Measurements from ENCODE around the gene APOBEC4. TPM values are rescaled to one million over a fixed set of nuclear protein-coding genes. Genes with fewer than 3 reads are reported as not detected.
A peak's percentile ranks its signal among the peaks of the same experiment; 100 is the strongest.

The APOBEC4 gene
- total and polyA plus RNA-seq, 9 of the 15 experiments (the other 6 are each of a cell fraction or from before 2014, with no cell fraction given): not detected

DNA sequence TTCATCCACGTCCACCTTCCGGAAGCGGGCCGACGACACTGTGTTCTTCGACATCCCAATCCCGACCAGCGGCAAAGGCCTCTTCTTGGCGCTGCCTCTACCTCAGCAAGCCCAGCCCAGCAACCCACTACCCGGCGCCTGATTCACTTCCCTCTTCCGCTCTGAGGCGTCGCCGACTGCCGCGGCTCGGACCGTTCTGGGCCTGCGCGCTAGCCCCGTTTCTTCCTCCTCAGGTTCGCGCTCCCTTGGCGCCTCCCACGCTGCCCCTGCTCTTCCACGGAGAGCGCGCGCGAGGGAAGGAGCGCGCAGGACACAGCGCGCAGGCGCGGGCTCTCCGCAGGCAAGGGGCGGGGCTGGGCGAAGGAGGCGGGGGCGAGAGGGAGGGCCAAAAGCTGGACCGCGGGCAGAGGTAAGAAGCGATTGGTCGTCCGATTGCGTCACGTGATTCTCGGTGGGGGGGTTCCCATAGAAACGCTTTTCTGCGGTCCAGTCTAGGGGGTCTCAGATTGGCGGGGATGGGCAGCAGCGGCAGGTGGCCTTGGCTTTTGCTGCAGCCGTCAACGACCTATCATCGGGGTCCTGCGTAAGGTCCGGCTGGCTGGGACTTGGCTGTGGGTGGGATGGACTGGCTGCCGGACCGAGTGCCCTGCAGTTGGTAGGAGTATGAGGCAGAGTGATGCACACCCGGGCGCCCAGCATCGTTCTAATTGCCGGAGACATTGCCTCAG lies 17.3 kb downstream of the APOBEC4 start, which contains the start of gene ARPC5 (continued):
- TF ChIP-seq, protein P1, sequence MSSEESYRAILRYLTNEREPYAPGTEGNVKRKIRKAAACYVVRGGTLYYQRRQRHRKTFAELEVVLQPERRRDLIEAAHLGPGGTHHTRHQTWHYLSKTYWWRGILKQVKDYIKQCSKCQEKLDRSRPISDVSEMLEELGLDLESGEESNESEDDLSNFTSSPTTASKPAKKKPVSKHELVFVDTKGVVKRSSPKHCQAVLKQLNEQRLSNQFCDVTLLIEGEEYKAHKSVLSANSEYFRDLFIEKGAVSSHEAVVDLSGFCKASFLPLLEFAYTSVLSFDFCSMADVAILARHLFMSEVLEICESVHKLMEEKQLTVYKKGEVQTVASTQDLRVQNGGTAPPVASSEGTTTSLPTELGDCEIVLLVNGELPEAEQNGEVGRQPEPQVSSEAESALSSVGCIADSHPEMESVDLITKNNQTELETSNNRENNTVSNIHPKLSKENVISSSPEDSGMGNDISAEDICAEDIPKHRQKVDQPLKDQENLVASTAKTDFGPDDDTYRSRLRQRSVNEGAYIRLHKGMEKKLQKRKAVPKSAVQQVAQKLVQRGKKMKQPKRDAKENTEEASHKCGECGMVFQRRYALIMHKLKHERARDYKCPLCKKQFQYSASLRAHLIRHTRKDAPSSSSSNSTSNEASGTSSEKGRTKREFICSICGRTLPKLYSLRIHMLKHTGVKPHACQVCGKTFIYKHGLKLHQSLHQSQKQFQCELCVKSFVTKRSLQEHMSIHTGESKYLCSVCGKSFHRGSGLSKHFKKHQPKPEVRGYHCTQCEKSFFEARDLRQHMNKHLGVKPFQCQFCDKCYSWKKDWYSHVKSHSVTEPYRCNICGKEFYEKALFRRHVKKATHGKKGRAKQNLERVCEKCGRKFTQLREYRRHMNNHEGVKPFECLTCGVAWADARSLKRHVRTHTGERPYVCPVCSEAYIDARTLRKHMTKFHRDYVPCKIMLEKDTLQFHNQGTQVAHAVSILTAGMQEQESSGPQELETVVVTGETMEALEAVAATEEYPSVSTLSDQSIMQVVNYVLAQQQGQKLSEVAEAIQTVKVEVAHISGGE (CRISPR knock-in tag; IDR thresholded peaks at IDR 0.05): peak in 1 of 3 experiments; percentile 92; a peak in 3 of 6 replicates
- TF ChIP-seq ZNF586 (CRISPR knock-in tag; conservative IDR thresholded peaks at IDR 0.05): no peak
- peak; percentile 77 for TF ChIP-seq KDM5B (IDR thresholded peaks at IDR 0.05; ENCODE audit: insufficient replicate concordance, low read depth, low read length)

DNA sequence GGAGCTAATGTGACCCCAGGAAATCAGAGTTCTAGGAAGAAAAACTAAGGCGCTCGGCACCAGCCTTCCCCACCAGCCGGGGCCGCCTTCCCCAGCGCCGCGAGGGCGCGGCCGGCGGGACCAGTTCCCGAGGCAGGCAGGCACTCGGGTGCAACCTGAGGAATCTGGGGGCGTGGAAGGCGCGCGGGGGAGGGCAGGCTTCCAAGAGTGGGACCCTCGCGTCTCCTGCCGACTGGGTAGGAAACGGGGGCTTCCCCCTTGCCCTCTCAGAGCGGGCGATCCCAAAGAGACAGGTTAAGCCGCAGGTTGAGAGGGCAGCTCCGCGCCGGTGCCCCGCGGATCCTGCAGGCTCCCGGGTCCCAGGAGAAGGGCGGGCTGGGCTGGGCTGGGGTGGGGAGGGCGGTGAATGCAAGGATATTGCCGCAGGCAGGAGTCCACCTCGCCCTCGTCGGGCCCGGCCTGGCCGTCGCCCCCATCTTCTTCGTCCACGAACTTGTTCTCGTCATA lies 18.0 kb downstream of the APOBEC4 start:
- H3K27me3 ChIP-seq (ENCODE audit: control insufficient read depth in 2 of 2, insufficient read depth in 2 of 2, low read length in 2 of 2): peaks cover 3 to 7% of the 10 kb centered on the region in 2 experiments; a peak in 2 of 5 replicates
- peak; percentile 73 for ATAC-seq
- peak; percentile 60 to 63 (median 62) for DNase-seq (ENCODE audit: extremely low read depth in 1 of 4, low spot score in 3 of 4)
- ChIA-PET POLR2A (interaction anchor here (1.1 to 1.5 kb wide), 2 partner anchors 10 to 13 kb away, joined by 3 to 5 read pairs; no protein-coding TSS in a partner anchor), CTCF (ENCODE audit: low intra/inter-chr PET ratio) (no interaction called here)
- peak overlapping the region; percentile 73 for H3K27ac ChIP-seq (ENCODE audit: extremely low read depth, low read depth, low read length)
- peak overlapping the region; percentile 79 to 95 for H3K9ac ChIP-seq (ENCODE audit: insufficient read depth in 1 of 2, low read depth in 2 of 2, low read length in 2 of 2)
- no peaks in the 10 kb centered on the region for H3K9me3 ChIP-seq (replicated peaks; ENCODE audit: control insufficient read depth, insufficient read depth, low read depth, low read length)
- H3K4me3 ChIP-seq: peak overlapping the region; percentile 77
- in situ Hi-C loops (cut with MboI) (no loop called here), intact Hi-C loops (cut with micrococcal nuclease) (loop anchor here (1.0 to 10.0 kb wide), 2 partner anchors 162 to 420 kb away; partner anchors contain the start of gene TSEN15)
- no peaks in the 10 kb centered on the region for H3K9me1 ChIP-seq (ENCODE audit: control insufficient read depth, insufficient read depth, low read length)
- no peaks in the 10 kb centered on the region for H4K20me1 ChIP-seq (replicated peaks; ENCODE audit: control insufficient read depth, insufficient read depth, low read length)
- 0% methylated on average over 34 of the region's 42 CpGs for WGBS (ENCODE audit: insufficient coverage, low coverage, missing lambda C conversion rate)
- peaks cover 39% of the 10 kb centered on the region for H3K79me2 ChIP-seq (ENCODE audit: control insufficient read depth, insufficient read depth, low read length)
- H3K4me2 ChIP-seq (ENCODE audit: insufficient read depth, low read length): peak overlapping the region; percentile 90
- BruUV-seq (replicated peaks): no TSS peak
- no peak for FAIRE-seq
- H3K36me3 ChIP-seq (ENCODE audit: control insufficient read depth, insufficient read depth, low read length): peaks cover 18% of the 10 kb centered on the region
- H3K4me1 ChIP-seq (replicated peaks in 1 of 2; ENCODE audit: control insufficient read depth in 2 of 2, insufficient read depth in 2 of 2, low read length in 2 of 2): peaks cover 0 to 15% of the 10 kb centered on the region in 2 experiments; a peak in 4 of 5 replicates
- peak overlapping the region; percentile 90 for H2AFZ ChIP-seq (ENCODE audit: low read depth, low read length)
- TF ChIP-seq, protein P2, sequence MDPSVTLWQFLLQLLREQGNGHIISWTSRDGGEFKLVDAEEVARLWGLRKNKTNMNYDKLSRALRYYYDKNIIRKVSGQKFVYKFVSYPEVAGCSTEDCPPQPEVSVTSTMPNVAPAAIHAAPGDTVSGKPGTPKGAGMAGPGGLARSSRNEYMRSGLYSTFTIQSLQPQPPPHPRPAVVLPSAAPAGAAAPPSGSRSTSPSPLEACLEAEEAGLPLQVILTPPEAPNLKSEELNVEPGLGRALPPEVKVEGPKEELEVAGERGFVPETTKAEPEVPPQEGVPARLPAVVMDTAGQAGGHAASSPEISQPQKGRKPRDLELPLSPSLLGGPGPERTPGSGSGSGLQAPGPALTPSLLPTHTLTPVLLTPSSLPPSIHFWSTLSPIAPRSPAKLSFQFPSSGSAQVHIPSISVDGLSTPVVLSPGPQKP (CRISPR knock-in tag; IDR thresholded peaks at IDR 0.05): no peak
- TF ChIP-seq CHD1 (IDR thresholded peaks at IDR 0.05; ENCODE audit: low read length) (peak; percentile 79), CCNT2 (IDR thresholded peaks at IDR 0.05; ENCODE audit: borderline replicate concordance, extremely low read depth, insufficient read length, low read depth, low read length) (peak; percentile 52), FOXK1 (CRISPR knock-in tag; IDR thresholded peaks at IDR 0.05; ENCODE audit: borderline replicate concordance) (peak; percentile 83; the same call in 1 of the 2 replicates), RBBP5 (IDR thresholded peaks at IDR 0.05; ENCODE audit: borderline replicate concordance, insufficient read depth, low read length, poor library complexity, severe bottlenecking) (peak; percentile 54), GTF2E2 (tag; IDR thresholded peaks at IDR 0.05) (peak; percentile 26; the same call in 1 of the 2 replicates)
- TF ChIP-seq, protein P3, sequence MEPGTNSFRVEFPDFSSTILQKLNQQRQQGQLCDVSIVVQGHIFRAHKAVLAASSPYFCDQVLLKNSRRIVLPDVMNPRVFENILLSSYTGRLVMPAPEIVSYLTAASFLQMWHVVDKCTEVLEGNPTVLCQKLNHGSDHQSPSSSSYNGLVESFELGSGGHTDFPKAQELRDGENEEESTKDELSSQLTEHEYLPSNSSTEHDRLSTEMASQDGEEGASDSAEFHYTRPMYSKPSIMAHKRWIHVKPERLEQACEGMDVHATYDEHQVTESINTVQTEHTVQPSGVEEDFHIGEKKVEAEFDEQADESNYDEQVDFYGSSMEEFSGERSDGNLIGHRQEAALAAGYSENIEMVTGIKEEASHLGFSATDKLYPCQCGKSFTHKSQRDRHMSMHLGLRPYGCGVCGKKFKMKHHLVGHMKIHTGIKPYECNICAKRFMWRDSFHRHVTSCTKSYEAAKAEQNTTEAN (CRISPR knock-in tag; IDR thresholded peaks at IDR 0.05): peak; percentile 85; the same call in 1 of the 2 replicates
